Activated gamma-delta T cell (primary cell): ENCODE measurements around the gene F2.

Experiments
- DNase-seq: peaks from one replicate; lab custom pipeline; 2025; lab: John Stamatoyannopoulos, UW

F2 gene

GRCh38 chr11:46743693-46744339 lies 24.8 kb downstream of the F2 start:
- no peak for DNase-seq

- no peak for DNase-seq
Measured at GRCh38 chr11:46745328-46745727, 26.3 kb downstream of the F2 start.

GRCh38 chr11:46745995-46746394 lies 27.0 kb downstream of the F2 start:
- no peak for DNase-seq

- no peak for DNase-seq
Measured at GRCh38 chr11:46747150-46747549, 28.1 kb downstream of the F2 start.

GRCh38 chr11:46755962-46756361 lies 36.9 kb downstream of the F2 start:
- DNase-seq, result no peak

- DNase-seq, result no peak
Measured at GRCh38 chr11:46759196-46759595, 40.2 kb downstream of the F2 start.

- DNase-seq, result no peak
Measured at GRCh38 chr11:46760429-46761128, 41.6 kb downstream of the F2 start.

- no peak for DNase-seq
Measured at GRCh38 chr11:46761807-46762206, 42.8 kb downstream of the F2 start.

GRCh38 chr11:46762248-46762647 lies 43.2 kb downstream of the F2 start:
- DNase-seq, result no peak

- no peak for DNase-seq
Measured at GRCh38 chr11:46766656-46767055, 47.6 kb downstream of the F2 start.

GRCh38 chr11:46769636-46770221 lies 50.7 kb downstream of the F2 start:
- no peak for DNase-seq

- DNase-seq, result no peak
Measured at GRCh38 chr11:46776878-46777277, 57.9 kb downstream of the F2 start.

- DNase-seq, result no peak
Measured at GRCh38 chr11:46778416-46778815, 59.4 kb downstream of the F2 start.
